A549 (cell line): ENCODE results near the gene SIRT6. TPM values are rescaled to one million over a fixed set of nuclear protein-coding genes. Genes with fewer than 3 reads are reported as not detected.
A peak's percentile ranks its signal among the peaks of the same experiment; 100 is the strongest.

Source experiments
- ATAC-seq, 2 experiments: fragments of 200-7000 bp in 1 of 2; fragments of >200 bp in 1 of 2; cut with Nextera tagmentation in 1 of 2; cut with Tn5 transposase in 1 of 2; 3 replicates each; pipeline versions ENCODE4 v1.8.0 to v1.9.1; 2018 to 2020; ENCODE audit warnings: mild to moderate bottlenecking in 1 of 2, moderate library complexity in 1 of 2
- CTCF ChIA-PET: fragments of 300-600 bp; sonication (Branson Sonifier 250); formaldehyde crosslinking; extraction: SDS; loops from one replicate; lab custom pipeline; 2021; ENCODE audit warnings: antibody characterized with exemption, inconsistent platforms; lab: Yijun Ruan, JAX
- POLR2A ChIA-PET: fragments of 350-600 bp; formaldehyde crosslinking; extraction: SDS; loops from one replicate; lab custom pipeline; 2021; ENCODE audit warnings: antibody characterized with exemption, inconsistent platforms; lab: Yijun Ruan, JAX
- DNase-seq, 2 experiments: peaks; one replicate each; pipeline versions ENCODE4 v3.0.0 to v3.0.0-alpha.2; 2011 to 2016; ENCODE audit warnings: low read depth in 1 of 2, low spot score in 1 of 2
- FAIRE-seq: peaks from 2 replicates; lab custom pipeline; 2011; peaks lifted over from hg19 to GRCh38; lab: Jason Lieb, UNC
- H3K27ac ChIP-seq, 2 experiments: fragments of >200 bp; sonication (Bioruptor Twin); formaldehyde crosslinking; 3 replicates each; pipeline ENCODE4 v1.5.1; 2016 to 2017
- H3K4me1 ChIP-seq: fragments of >200 bp; sonication (Bioruptor Twin); formaldehyde crosslinking; 3 replicates; pipeline ENCODE4 v1.6.1; 2016
- H3K4me2 ChIP-seq: fragments of >200 bp; sonication (Bioruptor Twin); formaldehyde crosslinking; 3 replicates; pipeline ENCODE4 v1.6.1; 2016
- H3K4me3 ChIP-seq: fragments of >200 bp; sonication (Bioruptor Twin); formaldehyde crosslinking; 3 replicates; pipeline ENCODE4 v1.5.1; 2016
- H3K9me3 ChIP-seq: fragments of >200 bp; sonication (Bioruptor Twin); formaldehyde crosslinking; 3 replicates; pipeline ENCODE4 v1.6.1; 2016
- CBX8 ChIP-seq: fragments of 200-600 bp; sonication (generic); IDR thresholded peaks from 2 replicates; pipeline ENCODE4 v1.6.1; 2016
- CEBPB ChIP-seq, 2 experiments: fragments of >200 bp in 1 of 2; sonication (Bioruptor Twin) in 1 of 2; formaldehyde crosslinking in 1 of 2; IDR thresholded peaks; 2 replicates each; pipeline ENCODE4 v1.6.1; 2012 to 2016
- CHD2 ChIP-seq: fragments of 150-350 bp; IDR thresholded peaks from 2 replicates; pipeline ENCODE4 v1.6.1; 2014; ENCODE audit warnings: low read length; ENCODE audit not compliant: partially characterized antibody
- CTCF ChIP-seq: fragments of >200 bp; sonication (Bioruptor Twin); formaldehyde crosslinking; IDR thresholded peaks from 3 replicates; pipeline ENCODE4 v1.5.1; 2016
- E2F6 ChIP-seq: IDR thresholded peaks from 2 replicates; pipeline ENCODE4 v1.6.1; 2012; ENCODE audit warnings: low read depth, borderline replicate concordance
- ELK1 ChIP-seq: fragments of 150-350 bp; IDR thresholded peaks from 2 replicates; pipeline ENCODE4 v1.6.1; 2014; ENCODE audit warnings: low read depth, mild to moderate bottlenecking, low read length
- EP300 ChIP-seq, 2 experiments: fragments of >200 bp; sonication (Bioruptor Twin); formaldehyde crosslinking; IDR thresholded peaks; 2 replicates in 1 of 2; 3 replicates in 1 of 2; pipeline ENCODE4 v1.6.1; 2016 to 2017
- ESRRA ChIP-seq: fragments of 150-350 bp; IDR thresholded peaks from 2 replicates; pipeline ENCODE4 v1.6.1; 2014; ENCODE audit warnings: mild to moderate bottlenecking, low read length, borderline replicate concordance
- FOSB ChIP-seq: fragments of 250-450 bp; sonication (Bioruptor Pico); IDR thresholded peaks from 2 replicates; pipeline ENCODE4 v1.5.0; 2020; ENCODE audit warnings: mild to moderate bottlenecking, moderate library complexity
- GATA3 ChIP-seq: IDR thresholded peaks from 2 replicates; pipeline ENCODE4 v1.6.1; 2012; ENCODE audit warnings: borderline replicate concordance
- HDAC2 ChIP-seq: fragments of 200-600 bp; sonication (generic); IDR thresholded peaks from 2 replicates; pipeline ENCODE4 v1.6.1; 2016
- HMGXB4 ChIP-seq: fragments of 250-450 bp; sonication (Bioruptor Pico); IDR thresholded peaks from 2 replicates; pipeline ENCODE4 v1.5.0; 2021; ENCODE audit warnings: mild to moderate bottlenecking, moderate library complexity, borderline replicate concordance
- HOXA7 ChIP-seq: fragments of 250-450 bp; sonication (Bioruptor Pico); IDR thresholded peaks from 2 replicates; pipeline ENCODE4 v1.5.0; 2020; ENCODE audit warnings: mild to moderate bottlenecking, moderate library complexity
- HOXB13 ChIP-seq: fragments of 250-450 bp; sonication (Bioruptor Pico); IDR thresholded peaks from 2 replicates; pipeline ENCODE4 v1.5.0; 2020; ENCODE audit warnings: low read depth, mild to moderate bottlenecking, moderate library complexity
- JUN ChIP-seq, 2 experiments: fragments of >200 bp; sonication (Bioruptor Twin); formaldehyde crosslinking; IDR thresholded peaks; 2 replicates in 1 of 2; 3 replicates in 1 of 2; pipeline ENCODE4 v1.6.1; 2016 to 2017
- KDM1A ChIP-seq: fragments of 200-600 bp; sonication (generic); IDR thresholded peaks from 2 replicates; pipeline ENCODE4 v1.6.1; 2016; ENCODE audit warnings: low read depth, mild to moderate bottlenecking
- KDM5A ChIP-seq: fragments of 200-600 bp; sonication (generic); IDR thresholded peaks from 2 replicates; pipeline ENCODE4 v1.6.1; 2016; ENCODE audit warnings: antibody characterized with exemption, mild to moderate bottlenecking
- MAFK ChIP-seq: fragments of 450-650 bp; IDR thresholded peaks from 2 replicates; pipeline ENCODE4 v1.6.1; 2014; ENCODE audit not compliant: partially characterized antibody
- MAX ChIP-seq: IDR thresholded peaks from 2 replicates; pipeline ENCODE4 v1.6.1; 2012
- NR3C1 ChIP-seq: fragments of >200 bp; sonication (Bioruptor Twin); formaldehyde crosslinking; IDR thresholded peaks from 3 replicates; pipeline ENCODE4 v1.6.1; 2017
- PBX3 ChIP-seq: IDR thresholded peaks from 2 replicates; pipeline ENCODE4 v1.6.1; 2012
- PHF8 ChIP-seq: fragments of 200-600 bp; sonication (generic); IDR thresholded peaks from 2 replicates; pipeline ENCODE4 v1.6.1; 2016; ENCODE audit warnings: low read depth, mild to moderate bottlenecking, antibody characterized with exemption, moderate library complexity, borderline replicate concordance
- RARB ChIP-seq: fragments of 250-450 bp; sonication (Bioruptor Pico); IDR thresholded peaks from 2 replicates; pipeline ENCODE4 v1.8.0; 2021; ENCODE audit warnings: mild to moderate bottlenecking, moderate library complexity
- RCOR1 ChIP-seq: fragments of 150-350 bp; IDR thresholded peaks from 2 replicates; pipeline ENCODE4 v1.6.1; 2014; ENCODE audit warnings: antibody characterized with exemption, low read length, low read depth
- USF2 ChIP-seq: fragments of 450-650 bp; IDR thresholded peaks from 2 replicates; pipeline ENCODE4 v1.6.1; 2014; ENCODE audit warnings: antibody characterized with exemption
- WGBS: methylation state at CpG from one replicate; pipeline ENCODE4 v1.1.6; 2017; ENCODE audit errors: missing lambda C conversion rate; 5-methylcytosine and 5-hydroxymethylcytosine counted together
- polyA plus RNA-seq, 4 experiments: library from polyadenylated mRNA; depleted of rRNA in 3 of 4; stranded (reverse); fragments of >200 nt; fragmentation: RNase III in 1 of 4; extraction: RNeasy Plus Mini Kit Qiagen cat#74134 plus additional on column Dnase treatment in 1 of 4; gene quantifications; 2 replicates in 3 of 4; 3 replicates in 1 of 4; pipeline ENCODE4 v1.2.3, GENCODE V29; 2011 to 2017
- TF ChIP-seq, protein P1 (sequence below): fragments of >200 bp; sonication (Bioruptor Twin); formaldehyde crosslinking; IDR thresholded peaks from 3 replicates; pipeline ENCODE4 v1.6.1; 2016

Gene SIRT6
- polyA plus RNA-seq, 2 of the 4 experiments (the other 2 are of a cell fraction): 11.7 to 21.6 TPM

DNA sequence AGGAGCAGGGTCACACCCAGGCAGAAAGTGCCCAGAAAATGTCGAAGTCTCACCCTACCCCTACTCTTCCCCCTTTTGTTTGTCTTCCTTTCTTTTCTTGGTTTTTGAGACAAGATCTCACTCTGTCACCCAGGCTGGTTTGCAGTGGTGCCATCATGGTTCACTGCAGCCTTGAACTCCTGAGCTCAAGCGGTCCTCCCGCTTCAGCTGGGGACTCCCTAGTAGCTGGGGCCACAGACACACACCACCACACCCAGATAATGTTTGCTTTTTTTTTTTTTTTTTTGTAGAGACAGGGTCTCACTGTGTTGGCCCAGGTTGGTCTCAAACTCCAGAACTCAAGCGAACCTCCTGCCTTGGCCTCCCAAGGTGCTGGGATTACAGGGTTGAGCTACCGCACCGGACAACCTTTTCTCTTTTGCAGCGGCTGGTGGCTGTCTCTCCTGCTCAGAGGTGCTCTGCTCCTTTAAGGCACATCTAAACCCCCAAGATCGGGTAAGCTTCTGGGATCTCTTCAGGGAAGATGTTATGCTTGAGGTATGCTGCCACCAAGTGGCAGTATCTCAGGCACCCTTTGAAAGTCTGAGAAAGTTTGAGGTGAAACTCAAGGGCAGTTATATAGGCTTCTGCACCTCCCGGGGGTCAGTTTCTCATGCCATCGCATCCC is 24.6 kb upstream of the SIRT6 start (continued):
- TF ChIP-seq ESRRA: 0 out of 2 replicates have a peak, but pooled peaks have one; percentile 39
- no peak for TF ChIP-seq USF2
- TF ChIP-seq CHD2: no peak
- TF ChIP-seq GATA3: no peak
- no peak for TF ChIP-seq E2F6
- no peak for TF ChIP-seq NR3C1
- TF ChIP-seq HDAC2: no peak
- TF ChIP-seq KDM5A: no peak
- no peak for TF ChIP-seq CBX8

DNA sequence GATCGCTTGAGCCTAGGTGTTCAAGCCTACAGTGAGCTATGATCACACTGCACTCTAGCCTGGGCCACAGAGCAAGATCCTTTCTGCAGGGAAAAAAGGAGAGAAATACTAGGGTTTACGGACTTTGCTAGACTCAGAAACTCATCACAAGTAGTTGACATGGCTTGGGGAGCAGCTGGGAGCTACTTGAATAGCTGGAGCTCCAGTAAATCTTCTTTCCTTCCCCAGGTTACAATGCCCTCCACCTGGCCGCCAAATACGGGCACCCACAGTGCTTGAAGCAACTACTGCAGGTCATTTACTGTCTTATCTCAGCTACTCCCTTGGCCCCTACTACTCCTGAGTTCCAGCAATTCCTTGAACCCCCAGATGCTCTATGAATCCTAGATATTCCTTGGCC is 19.4 kb upstream of the SIRT6 start:
- H3K4me2 ChIP-seq: no peak overlapping the region
- ChIA-PET POLR2A (interaction anchor here (1.0 kb wide), 1 partner anchor 216 kb away, joined by 5 read pairs; the partner anchor contains the start of gene EEF2), CTCF (interaction anchor here (0.6 to 7.0 kb wide), 14 partner anchors 12 to 643 kb away, joined by 3 to 66 read pairs (median 4); partner anchors contain the start of gene EEF2)
- WGBS: 35% methylated on average over 4 of the region's 4 CpGs
- peaks cover 15% of the 10 kb centered on the region; the same call in 2 of the 3 replicates for H3K4me1 ChIP-seq
- TF ChIP-seq HOXA7 (CRISPR knock-in tag) (no peak), HOXB13 (CRISPR knock-in tag) (no peak), ELK1 (no peak), PHF8 (no peak), CEBPB (IDR thresholded peaks at IDR 0.05) (no peak), MAX (no peak), FOSB (CRISPR knock-in tag) (no peak), MAFK (no peak), KDM1A (no peak), EP300 (IDR thresholded peaks at IDR 0.05) (no peak), HMGXB4 (CRISPR knock-in tag) (no peak), RCOR1 (no peak), PBX3 (no peak), ESRRA (no peak), JUN (IDR thresholded peaks at IDR 0.05) (no peak), RARB (CRISPR knock-in tag) (no peak), CTCF (no peak)
- TF ChIP-seq, protein P1, sequence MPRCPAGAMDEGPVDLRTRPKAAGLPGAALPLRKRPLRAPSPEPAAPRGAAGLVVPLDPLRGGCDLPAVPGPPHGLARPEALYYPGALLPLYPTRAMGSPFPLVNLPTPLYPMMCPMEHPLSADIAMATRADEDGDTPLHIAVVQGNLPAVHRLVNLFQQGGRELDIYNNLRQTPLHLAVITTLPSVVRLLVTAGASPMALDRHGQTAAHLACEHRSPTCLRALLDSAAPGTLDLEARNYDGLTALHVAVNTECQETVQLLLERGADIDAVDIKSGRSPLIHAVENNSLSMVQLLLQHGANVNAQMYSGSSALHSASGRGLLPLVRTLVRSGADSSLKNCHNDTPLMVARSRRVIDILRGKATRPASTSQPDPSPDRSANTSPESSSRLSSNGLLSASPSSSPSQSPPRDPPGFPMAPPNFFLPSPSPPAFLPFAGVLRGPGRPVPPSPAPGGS: no peak
- FAIRE-seq: no peak
- no peak for DNase-seq
- no peak overlapping the region for H3K27ac ChIP-seq
- no peak overlapping the region for H3K4me3 ChIP-seq
- H3K9me3 ChIP-seq: no peaks in the 10 kb centered on the region
- ATAC-seq: no peak
